HG03460 (cell line): ENCODE results near the gene FOXA3.

Source experiments
- ATAC-seq: cut with Tn5 transposase; IDR thresholded peaks from one replicate; pipeline ENCODE4 v1.9.1; 2021; ENCODE audit not compliant: unreplicated experiment

Gene FOXA3

DNA sequence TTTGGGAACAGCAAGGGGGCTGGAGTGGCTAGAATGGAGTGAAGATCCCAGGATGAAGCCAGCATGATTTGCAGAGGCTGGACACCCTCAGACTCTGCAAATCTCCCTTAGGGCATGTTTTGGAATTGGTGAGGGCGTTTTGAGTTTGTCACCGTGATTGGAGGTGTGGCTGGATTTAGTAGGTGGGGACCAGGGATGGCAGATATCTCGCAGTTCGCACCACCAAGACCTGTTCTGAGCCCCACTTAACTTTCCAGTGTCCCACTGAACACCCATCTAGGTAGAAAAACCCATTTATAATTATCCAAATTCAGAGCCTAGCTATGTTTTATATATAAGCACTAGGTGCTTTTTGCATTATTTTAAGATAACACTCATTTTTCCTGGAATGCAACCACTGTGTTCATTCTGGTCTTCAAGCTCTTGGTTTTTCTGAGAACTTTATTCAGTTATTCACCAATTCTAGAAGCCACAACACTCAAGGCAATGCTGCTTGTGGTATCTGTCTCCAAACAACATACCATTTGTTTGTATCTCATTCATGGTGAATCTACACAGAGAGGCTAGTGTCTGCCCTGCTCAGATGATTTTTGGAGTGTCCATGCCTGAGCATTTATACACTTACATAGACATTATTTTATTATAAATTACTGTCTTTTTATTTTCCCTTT lies 53.4 kb downstream of the FOXA3 start:
- ATAC-seq, result no peak

DNA sequence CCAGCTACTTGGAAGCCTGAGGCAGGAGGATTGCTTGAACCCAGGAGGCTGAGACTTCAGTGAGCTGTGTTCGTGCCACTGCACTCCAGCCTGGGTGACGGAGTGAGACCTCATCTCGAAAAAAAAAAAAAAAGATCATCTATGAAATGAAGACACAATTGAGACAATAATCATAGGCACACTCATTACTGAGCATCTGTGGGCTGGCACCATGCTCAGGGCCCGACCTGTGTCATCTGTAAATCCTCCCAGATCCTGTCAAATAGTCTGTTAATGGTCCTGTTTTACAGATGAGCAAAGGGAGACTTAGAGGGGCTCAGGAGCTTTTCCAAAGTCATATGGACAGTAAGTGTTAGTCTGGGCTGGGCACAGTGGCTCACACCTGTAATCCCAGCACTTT lies 54.6 kb downstream of the FOXA3 start:
- ATAC-seq, result no peak

DNA sequence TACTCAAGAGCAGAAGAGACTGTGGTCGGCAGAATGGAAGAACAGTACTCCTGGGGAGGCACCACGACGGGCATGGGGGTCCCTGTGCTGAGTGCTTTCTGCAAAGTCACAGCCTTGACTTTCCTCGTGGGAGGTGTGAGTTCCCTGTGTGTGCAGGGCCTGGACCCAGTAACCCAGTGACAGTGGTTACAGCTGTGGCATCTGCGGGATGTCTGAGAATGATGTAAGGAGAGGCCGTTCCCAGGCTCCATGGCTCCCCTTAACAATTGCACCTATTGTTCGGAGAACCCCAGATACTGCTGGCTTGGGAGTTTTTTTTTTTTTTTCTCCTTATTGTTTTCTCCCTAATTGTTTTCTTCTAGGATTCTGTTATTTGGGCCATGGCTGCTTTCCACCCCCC lies 55.6 kb downstream of the FOXA3 start:
- no peak for ATAC-seq

DNA sequence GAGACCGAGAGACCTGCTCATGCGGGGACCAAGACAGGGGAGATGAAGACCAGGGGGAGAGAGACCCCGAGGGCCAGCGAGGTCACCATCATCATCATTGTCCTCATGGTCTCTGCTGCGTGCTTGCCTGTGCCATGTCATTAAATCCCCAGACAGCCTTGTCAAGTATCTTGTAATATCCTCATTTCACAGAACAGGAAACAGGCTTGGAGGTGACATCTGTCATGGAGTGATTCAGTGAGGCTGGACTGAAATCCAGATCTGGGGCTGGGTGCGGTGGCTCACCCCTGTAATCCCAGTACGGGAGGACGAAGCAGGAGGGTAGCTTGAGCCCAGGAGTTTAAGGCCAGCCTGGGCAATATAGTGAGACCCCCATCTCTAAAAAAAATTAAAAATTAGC lies 56.3 kb downstream of the FOXA3 start:
- ATAC-seq, result no peak

DNA sequence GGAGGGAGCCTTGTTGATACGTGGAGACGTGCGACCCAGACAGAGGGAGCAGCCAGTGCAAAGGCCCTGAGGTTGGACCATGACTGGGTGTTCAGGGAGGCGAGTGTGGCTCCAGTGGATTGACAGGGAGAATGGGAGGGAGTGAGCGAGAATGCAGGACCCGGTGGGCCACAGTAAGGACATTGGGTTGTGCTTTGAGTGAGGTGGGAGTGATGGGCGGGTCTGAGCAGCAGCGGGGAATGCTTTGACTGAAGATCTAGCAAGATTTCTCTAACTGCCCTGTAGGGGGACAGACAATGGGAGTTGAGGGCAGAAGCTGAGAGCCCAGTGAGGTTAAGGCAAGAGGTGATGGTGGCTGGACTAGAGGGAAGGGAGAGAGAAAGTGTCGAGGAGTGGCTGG lies 58.2 kb downstream of the FOXA3 start:
- ATAC-seq, result no peak
